ENCODE data around the gene MYO5B. TPM values are rescaled to one million over a fixed set of nuclear protein-coding genes. Genes with fewer than 3 reads are reported as not detected.

Gene MYO5B
- total RNA-seq, 4 donors from 2014 or later, result 0.29 to 14.7 (median 1.2) TPM

DNA sequence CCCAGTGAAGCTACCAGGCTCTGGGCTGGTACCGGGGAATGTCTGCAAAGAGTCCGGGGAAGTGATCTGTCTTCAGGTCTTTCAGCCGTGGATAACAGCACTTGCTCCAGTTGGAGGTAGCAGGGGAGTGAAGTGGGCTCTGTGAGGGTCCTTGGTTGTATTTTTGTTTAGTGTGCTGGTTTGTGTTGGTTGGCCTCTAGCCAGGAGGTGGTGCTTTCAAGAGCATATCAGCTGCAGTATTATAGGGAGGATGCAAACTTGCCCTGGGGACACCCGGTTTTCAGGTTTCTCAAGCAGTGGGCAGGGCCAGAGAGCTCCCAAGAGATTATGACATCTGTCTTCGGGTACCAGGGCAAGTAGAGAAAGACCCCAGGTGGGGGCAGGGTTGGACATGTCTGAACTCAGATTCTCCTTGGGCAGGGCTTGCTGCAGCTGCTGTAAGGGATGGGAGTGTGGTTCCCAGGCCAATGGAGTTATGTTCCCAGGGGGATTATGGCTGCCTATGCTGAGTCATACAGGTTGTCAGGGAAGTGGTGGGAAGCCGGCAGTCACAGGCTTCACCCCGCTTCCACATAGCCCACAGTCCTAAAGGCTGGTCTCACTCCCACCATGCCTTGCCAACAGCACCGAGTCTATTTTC lies 416.0 kb downstream of the MYO5B start:
- no peak for DNase-seq
- Histone ChIP-seq H3K4me1 (no peaks in the 10 kb centered on the region), H3K36me3 (no peaks in the 10 kb centered on the region), H3K4me3 (no peak overlapping the region), H3K27me3 (no peaks in the 10 kb centered on the region), H3K9me3 (no peaks in the 10 kb centered on the region), H3K27ac (no peak overlapping the region)
- TF ChIP-seq, protein P1, sequence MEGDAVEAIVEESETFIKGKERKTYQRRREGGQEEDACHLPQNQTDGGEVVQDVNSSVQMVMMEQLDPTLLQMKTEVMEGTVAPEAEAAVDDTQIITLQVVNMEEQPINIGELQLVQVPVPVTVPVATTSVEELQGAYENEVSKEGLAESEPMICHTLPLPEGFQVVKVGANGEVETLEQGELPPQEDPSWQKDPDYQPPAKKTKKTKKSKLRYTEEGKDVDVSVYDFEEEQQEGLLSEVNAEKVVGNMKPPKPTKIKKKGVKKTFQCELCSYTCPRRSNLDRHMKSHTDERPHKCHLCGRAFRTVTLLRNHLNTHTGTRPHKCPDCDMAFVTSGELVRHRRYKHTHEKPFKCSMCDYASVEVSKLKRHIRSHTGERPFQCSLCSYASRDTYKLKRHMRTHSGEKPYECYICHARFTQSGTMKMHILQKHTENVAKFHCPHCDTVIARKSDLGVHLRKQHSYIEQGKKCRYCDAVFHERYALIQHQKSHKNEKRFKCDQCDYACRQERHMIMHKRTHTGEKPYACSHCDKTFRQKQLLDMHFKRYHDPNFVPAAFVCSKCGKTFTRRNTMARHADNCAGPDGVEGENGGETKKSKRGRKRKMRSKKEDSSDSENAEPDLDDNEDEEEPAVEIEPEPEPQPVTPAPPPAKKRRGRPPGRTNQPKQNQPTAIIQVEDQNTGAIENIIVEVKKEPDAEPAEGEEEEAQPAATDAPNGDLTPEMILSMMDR (IDR thresholded peaks at IDR 0.05), result no peak
- TF ChIP-seq POLR2A (IDR thresholded peaks at IDR 0.05), result no peak
- intact Hi-C loops (cut with DNase I; ENCODE audit: low total_unique reads), result no loop called here

Small RNAs within 50 kb of the gene (microRNA-seq; reads per million reads assigned to microRNA genes)
- gene MIR4320 (ENCODE audit: borderline microRNAs expressed, borderline replicate concordance), result not detected

Small RNAs within 50 kb of the gene (small RNA-seq; reads per million reads assigned to genes)
- not detected for gene RF00019
- gene RF00283, result not detected
- not detected for gene RN7SL310P
- gene RNA5SP457, result not detected
- not detected for gene SCARNA17

Other genes starting within 250 kb of the MYO5B start
- 1 to 10 TPM in 1 of 4 donors, under 1 TPM in 1, not detected in 2; 0.95 to 1.1 TPM for gene CFAP53, start 71.3 kb upstream of the MYO5B start, total RNA-seq
- gene MBD1, start 86.4 kb upstream of the MYO5B start, total RNA-seq, result 10 to 100 TPM; 20.3 to 82.2 (median 52.7) TPM
- gene CXXC1, start 92.5 kb upstream of the MYO5B start, total RNA-seq, result 10 to 100 TPM; 54.1 to 85.1 (median 70.4) TPM
- 1 to 10 TPM in 1 of 4 donors, under 1 TPM in 1, not detected in 2; 0.73 to 5.5 TPM for gene SKA1, start 179.9 kb upstream of the MYO5B start, total RNA-seq